Cardiac septum (tissue), 1 donor: ENCODE results near the gene ABHD14A. TPM values are rescaled to one million over a fixed set of nuclear protein-coding genes. Genes with fewer than 3 reads are reported as not detected.

Experiments
- DNase-seq: peaks from one replicate; pipeline ENCODE4 v3.0.0-alpha.2; 2020; ENCODE audit warnings: low spot score
- intact Hi-C: fragments of 100-400 bp; cut with DNase I; formaldehyde crosslinking; loops from one replicate; pipeline ENCODE4 v1.14.0; 2022
- total RNA-seq: library from RNA; stranded (reverse); fragmentation: NEBNext Ultra II Directional; extraction: Animal tissue kit (Norgen Biotek cat#: 25700); gene quantifications from one replicate; pipeline ENCODE4 v1.2.1, GENCODE V29; 2021
- donor health status: DM: no; HTN: no; CAD: no.

ABHD14A gene
- total RNA-seq, 1 donor from 2014 or later: 12.5 TPM

DNA sequence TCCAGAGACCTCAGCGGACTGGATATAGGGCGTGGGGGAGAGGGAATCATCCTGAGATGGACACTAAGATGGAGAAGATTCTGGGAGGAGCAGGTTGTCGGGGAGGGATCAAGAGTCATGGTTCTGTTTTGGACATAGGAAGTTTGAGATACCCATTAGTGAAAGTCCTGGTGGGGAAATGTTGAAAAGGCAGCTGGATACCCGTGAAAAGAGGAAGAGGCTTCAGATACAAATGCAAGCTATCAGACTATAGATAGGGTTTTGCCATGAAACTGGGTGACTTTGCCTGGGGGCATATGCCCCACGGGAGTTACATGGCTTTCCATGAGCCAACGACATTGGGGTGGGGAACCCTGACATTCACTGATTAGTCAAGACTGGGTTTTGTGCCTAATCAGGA lies 20.8 kb upstream of the ABHD14A start:
- DNase-seq: no peak
- intact Hi-C loops: no loop called here

DNA sequence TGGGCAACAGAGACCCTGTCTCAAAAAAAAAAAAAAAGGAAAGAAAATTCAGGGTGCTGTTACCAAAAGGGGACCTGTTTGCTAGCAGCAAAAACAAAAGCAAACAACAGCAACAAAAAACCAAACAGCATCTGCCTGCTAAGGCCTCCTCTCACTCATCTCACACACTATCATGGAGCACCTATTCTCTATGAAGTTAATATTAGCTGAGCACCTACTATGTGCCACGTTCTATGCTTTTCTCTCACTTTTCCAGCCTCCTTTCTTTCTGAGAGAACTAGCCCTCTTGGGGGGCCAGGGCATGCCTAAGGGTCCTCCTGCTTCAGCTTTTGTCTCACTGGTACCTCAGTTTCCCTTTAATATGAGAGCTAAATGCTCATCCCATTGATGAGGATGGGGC lies 20.2 kb upstream of the ABHD14A start:
- DNase-seq: no peak
- intact Hi-C loops: no loop called here

DNA sequence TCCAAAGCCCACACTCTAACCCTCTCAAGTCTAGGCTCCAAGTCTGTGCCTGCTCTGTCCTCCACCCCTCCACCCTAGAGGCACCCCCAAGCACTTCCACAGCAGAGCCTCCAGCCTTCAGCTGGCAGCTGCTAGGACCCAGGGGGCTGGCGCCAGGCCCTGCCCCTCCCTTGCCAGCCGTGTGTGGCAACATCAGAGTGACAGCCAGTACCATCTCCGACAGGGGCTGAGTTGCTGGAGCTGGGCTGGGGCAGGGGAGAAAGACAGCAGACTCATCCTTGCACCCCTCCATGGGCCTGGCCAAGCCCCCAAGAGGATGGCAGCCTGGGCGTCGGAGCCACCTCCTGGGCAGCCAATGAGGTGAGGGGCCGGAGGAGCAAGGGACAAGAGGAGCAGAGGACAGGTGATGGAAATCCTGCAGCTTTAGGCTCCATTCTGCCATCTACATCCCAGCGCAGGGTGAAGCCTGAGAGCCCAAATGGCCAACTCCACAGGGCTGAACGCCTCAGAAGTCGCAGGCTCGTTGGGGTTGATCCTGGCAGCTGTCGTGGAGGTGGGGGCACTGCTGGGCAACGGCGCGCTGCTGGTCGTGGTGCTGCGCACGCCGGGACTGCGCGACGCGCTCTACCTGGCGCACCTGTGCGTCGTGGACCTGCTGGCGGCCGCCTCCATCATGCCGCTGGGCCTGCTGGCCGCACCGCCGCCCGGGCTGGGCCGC lies 19.5 kb upstream of the ABHD14A start, which contains the start of gene GPR62:
Gene GPR62 (plus strand): TSS at position 207 of the 718 bp plus-strand sequence. CDS start 272 bp downstream, at position 479.
- intact Hi-C loops: no loop called here
- DNase-seq: no peak

DNA sequence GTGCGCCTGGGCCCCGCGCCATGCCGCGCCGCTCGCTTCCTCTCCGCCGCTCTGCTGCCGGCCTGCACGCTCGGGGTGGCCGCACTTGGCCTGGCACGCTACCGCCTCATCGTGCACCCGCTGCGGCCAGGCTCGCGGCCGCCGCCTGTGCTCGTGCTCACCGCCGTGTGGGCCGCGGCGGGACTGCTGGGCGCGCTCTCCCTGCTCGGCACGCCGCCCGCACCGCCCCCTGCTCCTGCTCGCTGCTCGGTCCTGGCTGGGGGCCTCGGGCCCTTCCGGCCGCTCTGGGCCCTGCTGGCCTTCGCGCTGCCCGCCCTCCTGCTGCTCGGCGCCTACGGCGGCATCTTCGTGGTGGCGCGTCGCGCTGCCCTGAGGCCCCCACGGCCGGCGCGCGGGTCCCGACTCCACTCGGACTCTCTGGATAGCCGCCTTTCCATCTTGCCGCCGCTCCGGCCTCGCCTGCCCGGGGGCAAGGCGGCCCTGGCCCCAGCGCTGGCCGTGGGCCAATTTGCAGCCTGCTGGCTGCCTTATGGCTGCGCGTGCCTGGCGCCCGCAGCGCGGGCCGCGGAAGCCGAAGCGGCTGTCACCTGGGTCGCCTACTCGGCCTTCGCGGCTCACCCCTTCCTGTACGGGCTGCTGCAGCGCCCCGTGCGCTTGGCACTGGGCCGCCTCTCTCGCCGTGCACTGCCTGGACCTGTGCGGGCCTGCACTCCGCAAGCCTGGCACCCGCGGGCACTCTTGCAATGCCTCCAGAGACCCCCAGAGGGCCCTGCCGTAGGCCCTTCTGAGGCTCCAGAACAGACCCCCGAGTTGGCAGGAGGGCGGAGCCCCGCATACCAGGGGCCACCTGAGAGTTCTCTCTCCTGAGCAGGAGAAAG lies 18.7 kb upstream of the ABHD14A start:
- intact Hi-C loops: no loop called here
- no peak for DNase-seq

DNA sequence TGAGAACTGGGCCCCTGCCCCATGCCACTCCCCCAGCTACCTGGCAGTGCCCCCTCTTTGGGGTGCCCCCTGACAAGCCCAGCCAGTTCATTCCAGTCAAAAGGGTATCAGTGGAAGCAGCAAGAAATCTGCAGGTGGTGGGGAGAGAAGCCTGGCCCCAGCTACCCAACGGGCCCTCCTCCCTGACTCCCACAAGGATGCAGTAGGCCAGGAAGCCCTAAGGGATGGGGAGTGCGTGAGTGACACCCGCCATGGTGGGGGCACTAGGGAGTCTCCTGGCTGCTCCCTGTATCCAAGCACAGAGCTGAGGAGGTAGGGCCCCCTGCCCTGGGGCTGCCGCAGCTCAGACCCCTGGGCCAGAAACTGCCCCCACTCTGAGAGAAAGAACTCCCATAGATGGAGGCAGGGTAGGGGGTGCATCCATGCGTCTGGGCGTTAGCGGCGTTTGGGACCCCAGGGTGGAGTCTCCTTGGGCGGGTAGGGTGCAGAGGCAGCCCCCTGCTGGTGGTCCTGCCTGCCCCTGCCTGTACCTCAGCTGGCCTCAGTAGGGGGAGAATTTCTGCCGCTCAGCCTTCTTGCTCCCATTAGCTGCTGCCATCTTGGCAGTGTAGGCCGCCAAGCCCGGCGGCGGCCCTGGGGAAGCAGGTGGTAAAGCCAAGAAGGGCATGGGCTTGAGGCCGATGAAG lies 17.2 kb upstream of the ABHD14A start:
- intact Hi-C loops: no loop called here
- DNase-seq: no peak

DNA sequence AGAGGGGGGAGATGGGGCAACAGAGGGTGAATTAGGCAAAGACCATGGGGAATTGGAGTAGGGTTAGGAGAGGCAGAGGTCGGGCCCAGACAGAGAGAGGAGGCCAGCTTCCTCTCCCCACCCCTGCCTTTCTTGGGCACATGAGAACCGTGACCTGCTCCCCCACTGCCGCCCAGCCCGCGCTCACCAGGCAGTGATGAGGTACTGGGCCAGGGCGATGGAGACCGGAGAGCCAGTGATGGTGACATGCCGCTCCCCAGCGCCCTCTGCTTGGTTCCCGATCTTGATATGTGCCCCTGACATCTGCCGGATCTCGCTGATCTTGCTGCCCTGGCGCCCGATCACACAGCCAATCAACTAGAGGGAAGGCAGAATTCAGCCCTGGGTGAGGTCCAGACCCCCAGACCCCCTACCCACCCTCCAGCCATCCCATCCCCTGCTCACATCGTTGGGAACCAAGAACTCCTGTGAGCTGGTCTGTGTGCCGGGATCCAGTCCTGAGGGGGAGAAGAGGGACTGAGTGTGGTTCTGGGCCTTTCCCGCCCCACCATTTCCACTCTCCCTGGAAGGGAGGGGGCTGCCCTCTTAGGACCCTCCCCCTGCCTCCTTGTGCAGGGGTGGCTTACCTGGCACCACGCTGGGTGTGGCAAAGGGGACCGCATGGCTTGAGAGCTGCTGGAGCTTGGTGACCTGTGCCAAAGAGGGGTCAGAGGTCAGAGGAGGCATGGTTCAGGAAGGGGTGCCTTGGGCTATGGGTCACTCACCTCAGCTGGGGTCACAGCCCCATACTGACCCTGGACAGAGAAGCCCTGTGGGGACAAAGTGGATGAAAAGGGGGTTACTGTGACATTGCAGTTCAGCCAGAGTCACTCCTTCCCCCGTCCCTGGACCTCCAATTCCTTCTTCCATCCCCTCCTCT lies 16.0 kb upstream of the ABHD14A start:
- DNase-seq: no peak
- intact Hi-C loops: no loop called here

DNA sequence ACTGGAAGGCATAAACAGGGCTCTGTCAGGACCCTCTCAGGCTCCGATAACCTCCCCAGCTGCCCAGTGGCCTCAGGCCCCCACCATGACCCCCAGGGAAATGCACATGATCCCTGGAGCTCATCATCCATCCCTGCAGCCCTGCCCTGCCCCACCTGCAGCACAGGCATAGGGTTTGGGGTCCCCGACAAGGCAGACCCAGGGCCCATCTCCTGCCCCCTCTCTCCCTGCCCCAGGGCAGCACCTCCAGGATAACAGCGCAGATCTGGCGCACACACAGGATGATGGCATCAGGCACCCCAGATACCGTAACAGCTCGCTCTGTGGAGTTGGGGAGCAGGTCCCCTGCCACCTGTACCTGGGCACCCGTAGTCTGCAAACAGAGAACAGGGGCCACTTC lies 15.2 kb upstream of the ABHD14A start:
- intact Hi-C loops: no loop called here
- no peak for DNase-seq

DNA sequence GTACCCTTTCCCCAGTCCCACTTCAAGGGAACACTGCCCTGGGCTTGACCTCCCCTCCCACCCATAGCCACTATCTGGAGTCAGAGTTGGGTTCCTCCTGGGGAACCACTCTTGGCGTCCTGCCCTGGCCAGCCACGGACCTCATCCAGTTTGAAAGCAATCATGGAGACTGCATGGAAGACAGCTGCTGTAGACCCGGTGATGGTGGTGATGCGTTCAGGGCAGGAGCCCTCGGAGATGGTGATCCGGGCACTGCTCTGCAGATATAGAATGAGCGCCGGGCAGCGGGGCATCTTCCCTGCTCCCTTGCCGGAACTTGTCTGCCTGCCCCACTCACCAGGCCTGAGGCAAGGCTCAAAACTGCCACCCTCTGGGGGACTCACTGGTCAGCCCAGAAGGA lies 14.5 kb upstream of the ABHD14A start:
- no peak for DNase-seq

DNA sequence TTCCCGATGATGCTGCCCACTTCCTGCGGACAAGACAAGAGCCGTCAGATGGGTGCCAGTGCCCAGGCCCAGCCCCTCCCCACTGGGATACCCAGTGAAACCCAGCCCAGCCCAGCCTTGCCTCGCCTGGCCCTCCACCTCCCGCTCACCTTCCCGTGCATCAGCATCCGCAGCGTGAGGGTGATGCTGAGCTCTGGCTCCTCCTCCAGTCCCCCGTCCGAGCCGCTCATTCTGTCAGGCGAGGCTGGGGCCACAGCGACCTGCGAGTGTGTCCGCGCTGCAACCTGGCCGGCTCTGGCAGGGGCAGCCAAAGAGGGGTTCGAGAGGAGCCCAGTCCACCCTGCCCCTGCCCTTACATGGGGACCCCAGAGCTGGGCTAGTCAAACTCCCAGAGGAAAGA lies 13.9 kb upstream of the ABHD14A start:
- no peak for DNase-seq
- intact Hi-C loops: no loop called here

More for the DNA sequence above, 14.5 kb upstream of the ABHD14A start:
- intact Hi-C loops: no loop called here

DNA sequence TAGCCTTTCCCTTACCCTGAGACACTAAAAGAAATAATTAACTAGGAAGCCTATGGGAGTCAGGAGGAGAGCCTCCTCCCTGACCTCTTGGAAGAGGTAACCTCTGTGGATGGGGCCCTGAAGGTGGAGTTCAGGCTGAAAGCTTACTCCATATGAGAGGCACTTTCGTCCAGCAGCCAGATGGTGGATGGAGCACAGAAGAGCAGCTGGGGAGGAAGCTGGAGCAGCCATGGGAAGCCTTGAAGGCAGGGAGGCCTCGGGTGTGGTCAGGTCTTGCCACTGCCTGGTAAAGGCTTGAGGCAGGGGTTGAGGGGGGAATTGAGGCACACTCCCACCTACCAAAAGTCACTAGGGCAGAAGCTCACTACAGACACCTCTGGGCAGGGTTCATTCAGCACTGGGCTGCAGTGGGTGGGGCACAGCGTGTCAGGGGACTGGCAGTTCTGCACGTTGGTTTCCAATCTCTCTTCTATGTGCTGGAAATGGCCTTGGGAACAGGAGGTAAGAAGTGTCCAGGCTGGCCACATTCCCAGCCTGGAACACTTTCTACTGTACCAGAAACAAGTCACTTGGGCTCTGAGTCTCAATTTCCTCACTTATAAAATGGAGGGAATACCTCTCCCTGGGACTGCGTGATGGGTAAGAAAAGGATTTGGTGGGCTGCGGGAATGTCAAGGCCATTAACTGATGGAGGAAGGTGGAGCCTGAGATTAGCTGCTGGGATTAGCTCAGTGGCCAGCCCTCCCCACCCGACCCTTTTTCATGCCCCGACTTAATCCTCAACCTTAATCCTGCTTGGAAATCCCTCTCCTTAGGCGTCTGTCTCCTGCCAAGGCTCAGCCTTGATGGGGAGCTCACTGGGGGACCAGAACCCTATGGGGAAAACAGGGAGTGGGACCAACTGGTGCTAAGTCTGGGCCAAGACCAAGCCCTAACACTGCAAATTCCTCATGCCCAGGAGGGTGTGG lies 13.0 kb upstream of the ABHD14A start:
- intact Hi-C loops: no loop called here
- DNase-seq: no peak

DNA sequence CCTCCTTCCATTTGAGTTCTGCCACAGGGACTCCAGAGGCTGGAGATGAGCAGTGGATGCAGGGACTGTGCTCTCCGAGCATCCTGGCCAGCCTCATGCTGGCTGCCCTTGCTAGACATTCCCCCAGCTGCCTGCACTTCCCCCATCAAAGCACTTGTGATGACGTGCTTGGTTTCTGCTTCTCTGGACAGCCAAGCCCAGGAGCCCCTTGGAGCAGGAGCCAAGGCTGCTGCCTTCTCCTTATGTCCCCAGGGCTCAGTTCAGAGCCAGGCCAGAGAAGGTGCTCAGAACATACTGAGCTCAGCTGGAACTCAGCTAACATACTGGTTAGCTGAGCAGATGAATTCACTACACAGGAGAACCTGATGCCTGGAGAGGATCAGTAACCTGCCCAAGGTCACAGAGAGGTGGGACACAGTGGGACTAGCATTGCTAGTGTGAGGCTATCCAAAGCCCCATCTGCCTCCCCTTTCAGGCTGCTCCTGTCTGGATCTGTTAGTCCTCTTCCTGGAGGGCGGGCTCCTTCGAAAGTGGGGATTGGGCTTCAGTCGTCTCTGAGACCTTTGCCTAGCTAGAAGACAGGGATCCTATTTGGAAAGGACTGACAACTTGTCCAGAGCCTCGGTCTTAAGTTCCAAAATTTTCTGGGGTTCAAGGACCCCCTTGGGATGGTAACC lies 11.9 kb upstream of the ABHD14A start:
- intact Hi-C loops: no loop called here
- DNase-seq: no peak

DNA sequence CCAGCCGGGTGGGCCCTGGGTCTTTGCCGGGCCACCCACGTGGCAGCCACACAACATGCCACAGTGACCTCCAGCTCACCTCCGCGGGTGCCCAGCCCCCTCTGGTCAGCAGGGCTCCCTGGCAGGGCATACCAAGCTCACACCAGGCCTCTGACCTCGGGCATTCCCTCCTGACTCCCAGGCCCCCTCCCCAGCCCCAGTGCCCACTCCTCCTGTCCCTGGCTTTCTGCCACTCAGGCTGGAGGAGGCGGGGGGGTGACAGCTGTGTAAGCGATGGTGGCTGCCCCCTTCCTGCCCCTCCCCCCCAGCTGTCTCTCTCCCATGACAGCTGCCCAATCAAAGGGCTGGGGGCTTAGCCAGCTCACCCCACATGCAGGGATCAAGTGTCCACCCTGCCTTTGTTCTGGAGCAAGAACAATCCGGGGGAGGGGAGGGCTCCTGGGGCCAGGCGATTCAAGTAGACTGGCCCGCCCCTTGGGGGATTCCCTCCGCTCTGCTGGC lies 10.9 kb upstream of the ABHD14A start:
- intact Hi-C loops: no loop called here
- no peak for DNase-seq

DNA sequence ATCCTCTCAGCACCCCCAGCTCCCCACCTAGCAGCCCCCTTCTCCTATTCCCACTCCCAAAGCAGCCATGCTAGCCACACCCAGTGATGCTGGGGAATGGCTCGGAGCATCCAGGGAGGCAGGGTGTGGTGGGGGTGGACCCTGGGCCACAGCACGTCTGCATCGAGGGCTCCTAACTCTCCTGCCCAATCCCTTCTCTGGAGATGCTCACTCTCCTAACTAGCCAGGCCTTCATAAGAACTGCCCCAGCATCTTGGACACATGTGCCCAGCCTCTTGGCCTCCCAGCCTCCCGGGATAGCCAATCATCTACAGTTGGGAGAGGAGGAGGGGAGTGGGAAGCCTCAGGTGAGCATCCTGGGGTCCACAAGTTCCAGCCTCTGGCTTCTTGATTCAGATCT lies 10.3 kb upstream of the ABHD14A start:
- intact Hi-C loops: no loop called here
- DNase-seq: no peak

DNA sequence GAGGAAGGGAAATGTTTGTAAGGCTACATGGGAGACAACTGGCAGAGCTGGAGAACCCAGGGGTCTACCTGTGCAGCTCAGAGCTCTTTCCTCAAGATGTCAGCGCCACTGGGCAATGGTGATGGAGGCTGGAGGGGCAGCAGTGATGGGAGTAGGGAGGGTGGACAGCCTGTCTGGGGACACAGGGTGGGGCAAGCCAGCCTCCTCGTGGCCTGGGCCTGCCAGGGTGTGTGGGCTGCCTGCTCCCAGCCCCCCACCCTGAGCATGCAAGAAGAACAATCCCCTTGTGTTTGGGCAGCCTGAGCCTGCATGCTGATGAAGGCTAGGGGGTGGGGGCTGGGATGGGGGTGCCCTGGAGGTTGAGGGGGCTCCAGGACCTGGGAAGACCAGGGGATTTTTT lies 8.8 kb upstream of the ABHD14A start:
- DNase-seq: no peak
- intact Hi-C loops: no loop called here

DNA sequence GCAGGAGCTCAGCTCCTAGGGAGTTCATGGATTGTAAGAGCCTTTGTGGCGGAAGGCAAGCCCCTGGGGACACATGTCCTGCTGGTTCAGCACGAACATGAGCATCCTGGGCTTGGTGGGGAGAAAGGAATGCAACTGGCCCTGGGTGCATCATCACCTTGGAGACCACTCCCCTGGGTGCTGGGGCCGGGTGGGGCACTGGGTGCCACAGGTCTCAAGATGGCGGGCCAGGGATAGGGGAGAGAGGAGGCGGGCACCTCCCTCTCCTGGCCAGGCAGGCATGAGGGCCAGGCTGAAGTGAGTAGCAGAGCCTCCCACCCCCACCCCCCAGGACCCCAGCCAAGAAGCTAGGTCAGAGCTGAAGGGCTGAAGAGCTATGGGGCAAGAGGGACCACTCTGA lies 8.4 kb upstream of the ABHD14A start:
- DNase-seq: no peak
- intact Hi-C loops: no loop called here

DNA sequence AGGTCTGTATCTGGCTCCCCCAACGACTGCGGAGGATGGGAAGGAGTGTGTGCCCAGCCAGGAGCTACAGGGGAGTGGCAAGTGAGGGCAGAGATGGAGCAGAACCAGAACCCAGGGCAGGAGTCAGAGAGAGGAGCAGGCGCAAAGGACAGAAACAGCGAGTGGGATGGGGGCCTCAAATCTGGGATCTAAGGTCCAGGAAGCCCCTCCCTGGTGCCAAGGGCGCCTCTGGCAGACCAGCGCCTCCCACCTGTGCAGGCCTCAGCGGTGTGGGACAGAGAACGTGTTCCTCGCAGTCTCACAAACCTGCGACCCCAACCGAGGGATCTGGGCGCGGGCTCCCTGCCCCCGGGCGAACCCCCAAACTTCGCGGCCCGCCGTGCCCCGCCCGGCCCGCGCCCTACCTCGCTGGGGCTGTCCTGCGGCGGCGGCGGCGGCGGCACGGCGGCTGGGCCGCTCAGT lies 7.9 kb upstream of the ABHD14A start:
- no peak for DNase-seq
- intact Hi-C loops: no loop called here

DNA sequence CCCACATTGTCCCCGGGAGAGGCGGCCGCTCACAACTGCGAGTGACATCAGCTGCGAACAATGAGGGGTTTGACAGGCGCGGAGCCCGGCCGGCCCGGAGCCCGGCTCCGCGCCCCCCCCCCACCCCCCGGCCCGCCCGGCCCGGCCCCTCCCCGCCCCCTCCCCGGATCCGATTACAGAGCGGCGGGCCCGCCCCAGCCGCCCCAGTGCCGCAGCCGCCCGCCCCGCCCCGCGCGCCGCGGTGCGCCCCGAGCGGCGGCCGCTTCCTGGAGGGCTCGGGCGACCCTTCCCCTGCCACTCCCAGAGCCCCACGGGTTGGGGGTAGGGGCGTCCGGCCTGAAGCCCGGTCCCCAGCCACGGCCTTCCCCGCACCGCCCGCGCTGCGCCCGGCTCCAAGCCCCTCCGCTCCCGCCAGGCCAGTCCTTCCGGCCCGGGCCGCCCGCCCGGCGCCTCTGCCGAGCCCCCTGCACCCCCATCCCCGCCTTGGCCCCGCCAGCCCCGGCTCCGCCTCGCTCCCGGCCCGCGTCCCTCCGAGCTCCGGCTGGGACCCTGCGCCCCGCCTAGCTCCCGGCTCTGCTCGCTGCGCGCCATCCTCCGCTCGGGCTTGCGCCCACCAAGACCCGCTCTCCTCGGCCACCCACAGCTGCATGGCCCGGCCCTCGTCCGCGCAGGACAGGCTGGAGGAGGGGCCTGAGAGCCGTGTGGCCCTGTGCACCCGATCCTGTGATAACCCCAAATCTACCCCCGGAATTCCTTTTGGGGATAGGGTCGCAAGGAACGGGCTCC lies 7.3 kb upstream of the ABHD14A start, which contains the start of gene PCBP4:
Gene PCBP4 (minus strand): TSS at position 71 of the 786 bp plus-strand sequence. CDS start 6,214 bp downstream, outside the sequence.
- intact Hi-C loops: no loop called here
- peak; percentile 91 for DNase-seq
